ENCODE measurements around the gene FKBP15. TPM values are rescaled to one million over a fixed set of nuclear protein-coding genes. Genes with fewer than 3 reads are reported as not detected.

FKBP15 gene
- total and polyA plus RNA-seq, 2 donors from 2014 or later, result 11.0 to 34.8 TPM

GRCh38 chr9:113166039-113166438 lies 55.0 kb downstream of the FKBP15 start:
- Histone ChIP-seq H3K4me1 (ENCODE audit: control insufficient read depth in 2 of 3, insufficient read depth in 2 of 3, low read depth in 1 of 3, low read length in 3 of 3) (peaks cover 0 to 4% (median 0%) of the 10 kb centered on the region in 3 donors), H3K36me3 (ENCODE audit: control insufficient read depth in 2 of 3, insufficient read depth in 3 of 3, low read length in 3 of 3) (peaks cover 0 to 90% (median 57%) of the 10 kb centered on the region in 3 donors), H3K27me3 (ENCODE audit: control insufficient read depth, insufficient read depth, low read length) (no peaks in the 10 kb centered on the region), H3K27ac (ENCODE audit: low read depth in 2 of 2, low read length in 2 of 2) (no peak overlapping the region), H3K9ac (ENCODE audit: low read length in 3 of 3) (no peak overlapping the region), H3K9me3 (ENCODE audit: control insufficient read depth in 2 of 3, insufficient read depth in 1 of 3, low read length in 3 of 3) (no peaks in the 10 kb centered on the region), H3K4me3 (ENCODE audit: low read length in 3 of 3) (no peak overlapping the region)
- TF ChIP-seq CTCF (IDR thresholded peaks at IDR 0.05; ENCODE audit: borderline replicate concordance, extremely low read depth, insufficient read depth), result no peak
- DNase-seq (no peak), FAIRE-seq (no peak)
- intact Hi-C loops (cut with DNase I), result no loop called here

- no peak overlapping the region for H3K9ac ChIP-seq (ENCODE audit: low read length in 3 of 3)
Measured at GRCh38 chr9:113164536-113165300, 56.4 kb downstream of the FKBP15 start.

GRCh38 chr9:113163001-113163400 lies 58.1 kb downstream of the FKBP15 start:
- Histone ChIP-seq H3K4me3 (ENCODE audit: low read length in 3 of 3) (no peak overlapping the region), H3K9me3 (ENCODE audit: control insufficient read depth in 2 of 3, insufficient read depth in 1 of 3, low read length in 3 of 3) (no peaks in the 10 kb centered on the region), H3K9ac (ENCODE audit: low read length in 3 of 3) (no peak overlapping the region), H3K27ac (ENCODE audit: low read depth in 2 of 2, low read length in 2 of 2) (no peak overlapping the region), H3K4me1 (ENCODE audit: control insufficient read depth in 2 of 3, insufficient read depth in 2 of 3, low read depth in 1 of 3, low read length in 3 of 3) (peaks cover 0 to 4% (median 0%) of the 10 kb centered on the region in 3 donors), H3K36me3 (ENCODE audit: control insufficient read depth in 2 of 3, insufficient read depth in 3 of 3, low read length in 3 of 3) (peaks cover 0 to 75% (median 45%) of the 10 kb centered on the region in 3 donors), H3K27me3 (ENCODE audit: control insufficient read depth, insufficient read depth, low read length) (no peaks in the 10 kb centered on the region)
- no peak for TF ChIP-seq CTCF (IDR thresholded peaks at IDR 0.05; ENCODE audit: borderline replicate concordance, extremely low read depth, insufficient read depth)
- FAIRE-seq, result no peak
- intact Hi-C loops (cut with DNase I), result no loop called here
- DNase-seq, result no peak

More at GRCh38 chr9:113164536-113165300, 56.4 kb downstream of the FKBP15 start:
- intact Hi-C loops (cut with DNase I), result no loop called here
- no peaks in the 10 kb centered on the region for H3K27me3 ChIP-seq (ENCODE audit: control insufficient read depth, insufficient read depth, low read length)
- FAIRE-seq (no peak), DNase-seq (no peak)
- no peak overlapping the region for H3K4me3 ChIP-seq (ENCODE audit: low read length in 3 of 3)
- no peaks in the 10 kb centered on the region for H3K9me3 ChIP-seq (ENCODE audit: control insufficient read depth in 2 of 3, insufficient read depth in 1 of 3, low read length in 3 of 3)
- peaks cover 0 to 84% (median 50%) of the 10 kb centered on the region in 3 donors for H3K36me3 ChIP-seq (ENCODE audit: control insufficient read depth in 2 of 3, insufficient read depth in 3 of 3, low read length in 3 of 3)
- no peak for TF ChIP-seq CTCF (IDR thresholded peaks at IDR 0.05; ENCODE audit: borderline replicate concordance, extremely low read depth, insufficient read depth)
- no peak overlapping the region for H3K27ac ChIP-seq (ENCODE audit: low read depth in 2 of 2, low read length in 2 of 2)
- H3K4me1 ChIP-seq (ENCODE audit: control insufficient read depth in 2 of 3, insufficient read depth in 2 of 3, low read depth in 1 of 3, low read length in 3 of 3), result peaks cover 0 to 4% (median 0%) of the 10 kb centered on the region in 3 donors

Data from kidney (tissue), 14 donors.